Measurements from ENCODE around the gene EXOSC5.

DNA sequence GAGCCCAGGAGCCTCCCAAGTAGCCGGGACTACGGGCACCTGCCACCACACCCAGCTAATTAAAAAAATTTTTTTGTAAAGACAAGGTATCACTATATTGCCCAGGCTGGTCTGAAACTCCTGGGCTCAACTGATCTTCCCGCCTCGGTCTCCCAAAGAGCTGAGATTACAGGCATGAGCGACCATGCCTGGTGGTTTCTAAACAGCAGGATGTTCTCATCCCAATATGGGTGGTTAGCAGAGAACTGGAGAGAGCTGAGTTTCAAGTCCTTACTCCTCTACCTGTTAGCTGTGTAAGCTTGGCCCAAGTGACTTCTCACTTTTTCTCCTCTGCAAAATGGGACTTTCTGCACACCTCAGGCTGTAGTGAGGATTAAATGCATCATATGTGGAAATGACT, 12.8 kb downstream of the EXOSC5 start:
- TF ChIP-seq EP300 (IDR thresholded peaks at IDR 0.05; ENCODE audit: low read depth in 2 of 2, low read length in 2 of 2) (no peak), EP300 (CRISPR knock-in tag; IDR thresholded peaks at IDR 0.05; ENCODE audit: borderline replicate concordance) (no peak), JUND (CRISPR knock-in tag; IDR thresholded peaks at IDR 0.05) (no peak), CREM (IDR thresholded peaks at IDR 0.05) (no peak), CREM (CRISPR knock-in tag; IDR thresholded peaks at IDR 0.05) (no peak), TCF7L2 (IDR thresholded peaks at IDR 0.05; ENCODE audit: low read depth, low read length) (no peak)
